MV-4-11 (cell line): ENCODE results near the gene KCTD19.

Source experiments
- DNase-seq: peaks from one replicate; lab custom pipeline; 2025; lab: John Stamatoyannopoulos, UW

Gene KCTD19

DNA sequence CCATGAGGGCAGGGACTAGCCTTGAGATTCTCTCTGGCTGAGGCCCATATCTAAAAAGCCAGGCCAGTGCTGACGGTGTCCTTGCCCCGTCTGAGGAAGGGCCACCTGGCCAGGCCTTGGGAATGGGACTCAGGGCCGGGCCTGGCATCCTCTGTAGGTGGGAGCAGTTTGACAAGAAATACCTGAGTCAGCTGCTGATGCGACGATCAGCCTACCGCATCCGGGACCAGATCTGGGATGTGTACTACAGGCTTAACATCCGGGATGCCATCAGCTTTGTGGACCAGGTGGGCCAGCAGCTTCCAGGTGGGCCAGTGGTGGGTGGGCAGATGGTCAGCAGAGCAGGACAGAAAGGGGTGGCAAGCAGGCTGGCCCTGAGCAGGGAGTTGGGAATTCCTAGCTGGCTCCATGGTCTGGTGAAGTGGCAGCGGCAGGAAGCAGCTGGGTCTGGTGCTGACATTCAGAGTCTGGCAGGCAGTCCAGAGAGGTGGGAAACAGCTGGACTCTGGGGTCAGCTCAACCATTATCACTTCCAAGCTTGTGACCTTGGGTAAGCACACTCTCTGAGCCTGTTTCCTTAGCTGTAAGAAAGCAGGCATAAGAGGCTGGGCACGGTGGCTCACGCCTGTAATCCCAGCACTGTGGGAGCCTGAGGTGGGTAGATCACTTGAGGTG is 68.2 kb downstream of the KCTD19 start:
- DNase-seq = no peak

DNA sequence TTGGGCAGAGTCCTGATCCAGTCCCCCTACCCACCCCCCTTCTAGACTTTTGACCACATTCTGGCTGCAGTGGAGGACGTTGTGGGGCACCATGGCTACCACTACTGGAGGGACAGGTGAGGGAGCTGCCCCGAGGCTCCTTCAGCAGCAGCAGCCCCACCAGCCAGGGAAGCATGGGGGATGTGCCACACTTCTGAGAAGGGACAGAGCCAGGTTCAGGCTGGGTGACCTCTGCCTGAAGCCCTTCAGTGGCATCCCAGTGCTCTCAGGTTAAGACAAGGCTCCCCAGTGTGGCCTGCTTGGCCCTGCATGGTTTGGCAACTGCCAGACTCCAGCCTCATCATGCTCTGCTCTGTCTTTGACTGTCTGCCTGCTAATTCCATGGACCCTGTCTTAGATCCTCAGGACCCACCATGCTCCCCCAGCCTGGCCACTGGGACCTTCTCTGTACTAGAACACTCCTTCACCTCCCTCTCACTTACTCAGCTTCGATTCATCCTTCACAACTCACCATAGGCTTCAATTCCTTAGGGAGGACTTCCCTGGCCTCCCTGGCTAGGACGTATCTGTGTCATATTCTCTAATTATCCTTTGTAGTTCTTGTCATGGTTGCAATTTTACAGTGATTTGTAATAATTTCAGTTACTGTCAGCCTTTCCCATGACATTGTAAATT is 68.9 kb downstream of the KCTD19 start:
- DNase-seq = no peak

DNA sequence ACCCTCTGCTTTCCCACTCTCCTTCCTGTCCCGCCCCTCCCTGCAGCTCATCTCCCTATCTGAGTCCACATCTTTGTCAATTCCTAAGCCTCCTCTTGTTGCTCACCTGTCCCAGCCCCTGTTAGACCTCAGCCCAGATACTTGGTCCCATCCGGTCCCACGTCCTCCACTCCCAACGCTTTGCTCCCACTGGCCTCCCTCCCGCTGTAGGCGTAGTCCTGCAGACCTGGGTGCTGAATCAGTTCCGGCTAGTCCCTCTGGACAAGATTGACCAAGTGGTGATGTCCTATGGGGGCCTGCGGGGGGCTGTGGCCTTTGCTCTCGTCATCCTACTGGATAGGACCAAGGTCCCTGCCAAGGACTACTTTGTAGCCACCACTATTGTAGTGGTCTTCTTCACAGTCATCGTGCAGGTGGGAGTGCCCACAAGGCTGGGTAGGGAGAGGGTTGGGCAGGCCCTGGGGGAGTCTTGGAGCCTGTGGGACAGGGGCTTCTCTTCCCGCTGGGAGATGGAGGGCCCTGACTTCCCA is 69.8 kb downstream of the KCTD19 start:
- DNase-seq = no peak

DNA sequence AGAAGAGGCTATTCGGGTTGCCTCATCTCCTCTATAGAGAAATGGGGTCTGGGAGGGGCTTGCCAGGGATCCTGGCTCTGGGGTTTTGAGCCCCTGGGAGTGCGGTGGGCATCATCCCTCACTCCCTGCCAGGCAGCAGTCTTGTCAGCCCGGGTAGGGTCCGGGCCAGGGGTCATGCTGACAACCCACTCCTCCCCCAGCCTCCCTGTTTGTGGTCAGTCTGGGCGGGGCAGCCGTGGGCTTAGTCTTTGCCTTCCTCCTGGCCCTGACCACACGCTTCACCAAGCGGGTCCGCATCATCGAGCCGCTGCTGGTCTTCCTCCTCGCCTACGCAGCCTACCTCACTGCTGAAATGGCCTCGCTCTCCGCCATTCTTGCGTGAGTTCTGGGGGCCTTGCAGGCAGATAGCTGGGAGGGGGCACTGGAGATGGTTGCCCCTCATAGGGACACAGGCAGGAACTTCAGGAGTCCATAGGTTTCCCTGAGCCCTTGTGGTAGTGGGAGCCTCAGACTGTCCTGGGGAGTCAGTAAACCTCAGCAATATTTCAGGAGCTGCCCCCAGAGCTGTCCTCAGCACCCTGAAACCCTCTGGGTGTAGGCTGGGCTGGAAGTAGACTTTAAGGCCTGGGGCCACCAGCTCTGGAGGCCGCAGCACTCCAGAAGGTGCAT is 70.9 kb downstream of the KCTD19 start:
- DNase-seq = no peak

DNA sequence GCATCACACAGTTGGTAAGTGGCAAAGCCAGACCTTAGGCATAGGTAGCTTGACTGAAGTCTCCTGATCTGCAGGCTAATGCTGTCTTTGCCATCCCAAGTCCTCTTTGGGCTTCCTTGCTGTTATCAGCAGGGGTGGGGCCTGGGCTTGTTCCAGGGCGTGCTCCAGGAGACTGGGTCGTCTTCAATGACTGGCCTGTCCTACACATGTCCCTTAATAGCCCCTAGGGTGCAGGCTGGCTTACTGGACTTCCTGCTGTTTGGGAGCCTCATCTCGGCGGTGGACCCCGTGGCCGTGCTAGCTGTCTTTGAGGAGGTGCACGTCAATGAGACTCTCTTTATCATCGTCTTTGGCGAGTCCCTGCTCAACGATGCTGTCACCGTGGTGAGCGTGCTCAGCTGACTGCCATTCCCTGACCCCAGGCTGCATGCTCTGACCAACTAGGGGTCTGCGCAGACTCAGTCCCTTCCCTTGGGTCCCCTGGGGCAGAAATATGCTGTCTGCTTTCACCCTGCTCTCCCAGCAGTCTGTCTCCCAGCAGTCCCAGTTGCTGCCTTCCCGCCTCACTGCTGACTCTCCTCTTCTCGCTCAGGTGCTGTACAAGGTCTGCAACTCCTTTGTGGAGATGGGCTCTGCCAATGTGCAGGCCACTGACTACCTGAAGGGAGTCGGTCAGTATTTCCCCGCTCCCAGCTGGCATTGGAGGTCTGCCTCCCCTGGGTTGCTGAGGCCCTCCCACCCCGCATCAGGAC is 71.6 kb downstream of the KCTD19 start:
- DNase-seq = no peak

DNA sequence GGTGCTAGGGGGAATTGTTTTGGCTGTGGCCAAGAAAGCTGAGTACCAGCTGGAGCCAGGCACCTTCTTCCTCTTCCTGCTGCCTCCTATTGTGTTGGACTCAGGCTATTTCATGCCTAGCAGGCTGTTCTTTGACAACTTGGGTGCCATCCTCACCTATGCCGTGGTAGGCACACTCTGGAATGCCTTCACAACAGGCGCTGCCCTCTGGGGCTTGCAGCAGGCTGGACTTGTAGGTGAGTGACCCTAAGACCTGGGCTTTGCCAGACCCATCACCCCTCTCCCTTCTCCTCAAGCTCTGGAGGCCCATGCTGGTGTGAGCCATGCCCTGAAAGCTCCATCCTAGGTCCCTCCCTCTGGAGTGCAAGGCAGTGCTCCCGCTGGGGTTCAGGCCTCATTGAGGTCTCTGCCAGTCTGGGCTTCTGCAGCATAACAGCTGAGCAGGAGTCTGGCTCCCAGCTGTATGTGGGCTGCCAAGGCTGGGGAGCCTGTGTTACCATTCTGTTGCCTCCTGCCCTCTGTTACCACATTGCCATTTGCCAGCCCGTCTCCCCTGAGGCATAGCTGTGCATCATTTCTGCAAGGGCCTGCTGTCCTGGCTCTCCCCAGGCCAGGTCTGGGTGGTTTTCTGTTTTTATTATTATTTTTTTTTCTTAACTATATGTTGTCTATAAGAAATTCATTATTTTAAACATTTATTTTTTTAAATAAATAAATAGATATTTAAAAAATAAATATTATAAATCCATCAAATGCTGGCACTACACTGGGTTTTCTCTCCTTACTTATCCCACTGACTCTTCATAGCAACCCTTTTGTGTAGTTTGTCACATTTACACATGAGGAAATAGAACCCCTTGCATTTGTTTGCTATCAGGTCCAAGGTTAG is 73.7 kb downstream of the KCTD19 start:
- no peak for DNase-seq

DNA sequence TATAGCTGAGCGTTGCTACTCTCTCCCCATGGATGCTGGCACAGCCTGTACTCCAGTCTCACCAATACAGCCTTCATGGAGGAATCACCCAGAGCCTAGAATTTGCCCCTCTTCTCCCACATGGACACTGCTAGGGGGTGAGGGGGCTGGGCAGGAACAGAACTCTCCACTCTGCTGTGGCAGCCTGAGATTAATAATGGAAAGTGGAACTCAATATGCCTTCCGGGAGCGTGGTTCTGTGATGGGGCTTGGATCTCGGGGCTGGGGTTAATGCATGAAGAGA is 76.6 kb downstream of the KCTD19 start:
- DNase-seq = no peak

DNA sequence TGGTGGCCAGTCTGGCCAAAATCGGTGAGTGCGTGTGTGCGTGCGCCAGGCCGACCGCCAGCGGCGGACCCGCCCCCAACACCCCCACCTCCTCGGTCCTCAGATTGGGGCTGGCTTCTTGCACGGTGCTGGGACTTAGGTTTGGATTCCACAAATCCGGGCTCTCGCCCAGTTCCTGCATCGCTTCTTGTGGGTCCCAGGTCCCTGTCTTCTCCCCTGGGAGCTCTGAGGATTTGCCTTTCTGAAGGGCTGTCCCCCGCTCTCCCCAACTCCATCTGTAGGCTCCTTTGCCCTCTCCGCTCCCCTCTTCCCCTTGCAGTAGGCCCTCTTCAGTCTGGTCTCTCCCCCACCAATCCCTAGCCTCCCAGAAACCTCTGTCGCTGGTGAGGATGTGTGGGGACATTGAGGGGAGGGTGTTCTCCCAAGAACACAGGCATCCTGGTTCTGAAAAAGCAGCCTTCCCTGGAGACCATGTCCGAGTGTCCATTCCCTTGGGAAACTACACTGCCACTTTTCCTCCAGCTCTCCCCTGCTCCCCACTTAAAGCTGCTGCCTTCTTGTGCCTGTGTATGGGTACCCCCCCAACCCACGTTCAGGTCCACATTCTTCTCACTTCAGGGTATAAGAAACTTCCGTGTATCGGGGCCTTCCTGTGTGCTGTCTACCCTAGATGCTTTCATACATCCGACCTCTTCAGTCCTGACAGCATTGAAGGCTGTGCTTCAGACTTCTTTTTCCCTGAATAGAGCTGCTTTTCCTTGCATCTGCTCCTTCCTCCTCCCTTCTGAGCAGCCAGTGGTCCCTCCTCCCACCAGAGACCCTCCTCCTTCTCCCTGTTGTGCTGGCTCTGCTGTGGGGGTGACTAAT is 77.1 kb downstream of the KCTD19 start:
- DNase-seq = no peak

DNA sequence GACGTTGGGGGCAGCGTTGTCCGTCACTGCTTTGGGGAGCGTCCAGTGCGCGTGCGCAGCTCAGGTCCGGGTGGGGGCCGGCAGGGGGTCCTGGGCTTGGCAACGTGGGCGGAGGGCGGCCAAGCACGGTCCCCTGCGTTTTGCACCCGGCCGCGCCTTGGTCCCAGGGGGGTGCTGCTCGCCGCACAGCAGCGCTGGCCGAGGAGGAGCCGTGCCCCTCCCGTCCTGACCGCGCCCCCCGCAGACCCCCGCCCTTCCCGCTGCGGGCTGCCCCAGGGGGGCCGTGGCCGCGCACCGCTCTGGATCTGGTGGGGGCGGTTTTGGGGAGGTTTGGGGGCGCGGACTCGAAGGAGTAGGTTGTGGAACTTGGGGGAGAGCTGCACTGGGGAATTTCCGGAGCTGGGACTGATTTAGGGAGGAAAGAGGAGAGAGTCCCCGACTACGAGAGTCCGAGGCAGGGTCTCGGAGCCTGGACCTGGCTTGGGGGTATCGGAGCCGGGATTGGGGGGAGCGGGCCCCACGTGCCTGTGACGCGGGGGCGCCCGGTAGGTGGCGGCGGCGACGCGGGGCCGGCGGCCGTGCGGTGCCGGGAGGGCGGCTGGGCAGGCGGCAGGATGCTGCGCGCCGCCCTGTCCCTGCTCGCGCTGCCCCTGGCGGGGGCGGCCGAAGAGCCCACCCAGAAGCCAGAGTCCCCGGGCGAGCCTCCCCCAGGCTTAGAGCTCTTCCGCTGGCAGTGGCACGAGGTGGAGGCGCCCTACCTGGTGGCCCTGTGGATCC is 78.0 kb downstream of the KCTD19 start, which contains the start of gene SLC9A5:
Gene SLC9A5 (plus strand): TSS at position 579 of the 777 bp plus-strand sequence. CDS start 36 bp downstream, at position 615.
- no peak for DNase-seq

DNA sequence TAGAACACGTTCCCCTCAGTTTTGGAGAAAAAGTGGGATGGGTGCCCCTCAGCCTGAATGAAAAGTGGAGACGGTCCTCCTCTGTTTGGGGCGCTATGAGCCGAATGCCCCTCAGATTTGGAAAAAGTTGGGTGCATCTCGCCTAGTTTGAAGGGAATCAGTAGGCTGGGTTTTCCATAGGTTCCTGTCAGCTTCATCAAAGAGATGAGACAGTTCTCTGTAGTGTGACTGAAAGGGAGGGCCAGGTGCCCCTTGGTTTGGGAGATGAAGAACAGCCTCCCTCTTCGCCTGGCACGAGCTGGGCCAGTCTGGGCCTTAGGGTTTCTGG is 78.5 kb downstream of the KCTD19 start:
- DNase-seq = no peak

DNA sequence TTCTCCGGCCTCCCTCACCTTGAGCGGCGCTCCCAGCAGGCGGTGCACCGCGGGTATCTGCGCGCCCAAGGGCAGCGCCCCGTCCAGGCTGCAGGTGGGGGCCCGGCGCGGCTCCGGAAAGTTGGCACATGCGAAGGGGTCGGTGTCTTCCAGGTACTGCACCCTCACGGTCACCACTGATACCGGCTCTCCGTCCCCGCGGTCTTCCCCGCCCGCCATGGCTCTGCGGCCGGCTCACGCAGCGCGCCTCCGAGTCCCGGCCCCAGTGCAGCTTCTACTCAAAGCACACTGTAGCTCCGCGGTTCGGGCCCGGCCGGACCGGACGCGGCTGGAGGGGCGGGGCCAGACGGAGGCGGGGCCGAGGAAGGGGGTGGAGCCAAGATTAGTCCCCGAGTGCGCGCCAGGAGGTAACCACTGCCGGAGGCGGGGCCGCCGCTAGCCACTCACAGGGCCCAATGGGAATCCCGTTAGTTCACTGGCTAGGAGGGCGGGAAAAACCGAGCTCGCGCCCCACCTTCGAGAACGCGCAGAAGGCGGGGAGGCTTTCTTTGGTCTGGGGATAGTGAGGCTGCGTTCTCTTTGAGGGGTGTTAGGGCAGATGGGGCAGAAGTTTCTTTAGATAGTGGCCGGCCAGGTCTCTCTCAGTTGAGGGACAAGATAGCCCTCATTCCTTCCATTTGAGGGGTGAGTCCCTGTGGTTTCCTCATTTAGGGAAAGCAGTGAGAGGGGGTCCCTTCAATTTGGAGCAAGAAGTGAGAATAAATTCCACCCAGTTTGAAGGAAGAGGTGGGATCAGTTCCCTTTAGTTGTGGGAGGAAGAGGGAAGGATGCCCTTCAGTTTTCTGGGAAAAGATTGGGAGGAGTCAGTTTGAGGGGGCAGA is 79.1 kb downstream of the KCTD19 start, which contains the start of gene FHOD1:
Gene FHOD1 (minus strand): TSS at position 290 of the 881 bp plus-strand sequence. CDS start 71 bp downstream, at position 219.
- DNase-seq = peak; percentile 93

DNA sequence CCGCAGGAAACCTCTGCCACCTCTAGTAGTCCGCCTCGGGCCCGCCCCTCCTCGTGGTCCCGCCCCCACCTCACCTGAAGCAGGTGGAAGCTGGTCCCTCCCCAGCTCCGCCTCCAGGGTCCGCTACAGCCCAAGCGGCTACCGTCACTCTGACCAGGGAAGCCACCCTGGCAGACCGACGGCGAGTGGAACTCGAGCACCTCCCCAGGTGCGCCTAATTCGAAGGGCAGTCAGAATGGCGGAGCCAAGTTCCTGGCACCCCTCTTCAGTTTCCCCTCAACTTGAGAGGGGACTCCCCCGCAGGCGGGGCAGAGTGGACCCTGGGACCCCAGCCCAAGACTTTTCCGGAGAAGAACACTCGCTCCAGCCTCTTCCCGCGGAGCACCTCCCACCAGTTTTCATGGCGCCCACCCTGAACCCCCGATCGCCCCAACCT is 79.8 kb downstream of the KCTD19 start:
- DNase-seq = no peak

DNA sequence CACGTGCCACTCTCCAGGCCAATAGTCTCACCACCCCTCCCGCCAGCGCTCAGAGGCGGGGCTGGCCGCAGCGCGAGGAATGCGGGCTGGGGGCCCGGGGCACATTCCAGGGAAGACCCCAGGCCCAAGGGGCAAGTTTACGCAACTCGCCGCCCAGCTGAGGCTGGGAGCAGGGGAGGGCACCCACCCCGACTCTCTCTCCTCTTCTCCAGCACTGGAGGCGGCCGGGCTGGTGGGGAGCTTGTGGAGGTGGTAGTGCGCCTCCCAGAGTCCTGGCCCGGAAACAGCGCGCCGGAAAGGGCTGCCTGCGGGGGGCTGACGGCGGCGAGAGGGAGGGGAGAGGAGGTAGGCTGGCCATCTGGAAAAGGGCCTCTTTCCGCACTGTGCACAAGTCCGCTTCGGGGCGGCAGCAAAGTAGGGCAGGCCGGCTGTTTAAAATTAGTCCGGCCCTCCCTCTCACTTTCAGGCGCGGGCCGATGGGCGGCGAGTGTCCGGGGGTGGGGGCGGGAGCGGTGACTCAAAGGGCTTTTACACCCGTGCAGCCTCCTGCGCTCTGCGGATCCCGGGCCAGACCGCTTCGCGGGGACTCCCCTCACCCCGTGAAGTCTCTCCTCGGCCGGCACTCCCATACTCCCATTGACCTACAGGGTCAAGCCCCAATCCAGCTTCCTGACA is 80.3 kb downstream of the KCTD19 start:
- peak; percentile 56 for DNase-seq

DNA sequence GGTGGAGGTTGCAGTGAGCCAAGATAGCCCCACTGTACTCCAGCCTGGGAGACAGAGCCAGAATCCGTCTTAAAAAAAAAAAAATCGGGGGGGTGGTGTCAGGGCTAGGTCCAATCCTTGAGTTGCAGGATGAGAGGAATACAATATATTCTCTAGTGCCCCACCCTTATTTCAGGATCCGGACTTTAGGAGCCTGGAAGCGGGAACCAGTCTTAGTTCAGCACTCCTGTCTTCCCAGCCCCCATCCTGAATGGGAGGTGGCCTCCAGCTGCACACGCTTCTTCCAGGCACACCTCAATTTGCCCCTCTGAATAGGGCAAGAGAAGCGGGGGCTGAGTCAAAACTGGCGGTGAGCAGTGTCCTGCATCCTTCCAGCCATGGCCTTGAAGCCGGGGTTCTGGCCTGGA is 80.9 kb downstream of the KCTD19 start:
- no peak for DNase-seq

DNA sequence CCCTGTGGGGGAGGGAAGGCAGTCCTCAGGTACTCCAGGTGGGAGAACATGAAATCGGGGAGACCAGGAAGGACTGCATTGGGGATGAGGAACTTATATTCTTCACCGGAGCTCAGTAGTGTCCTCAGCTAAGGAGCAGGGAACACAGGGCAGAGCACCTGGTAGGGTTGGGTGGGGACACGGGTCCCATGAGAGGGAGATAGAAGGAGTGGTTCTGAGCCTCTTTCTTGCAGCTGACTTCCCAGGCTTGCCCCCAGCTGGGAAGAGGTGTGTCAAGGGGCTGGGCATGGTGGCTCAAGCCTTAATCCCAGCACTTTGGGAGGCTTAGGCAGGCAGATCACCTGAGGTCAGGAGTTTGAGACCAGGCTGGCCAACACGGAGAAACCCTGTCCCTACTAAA is 81.4 kb downstream of the KCTD19 start:
- no peak for DNase-seq

DNA sequence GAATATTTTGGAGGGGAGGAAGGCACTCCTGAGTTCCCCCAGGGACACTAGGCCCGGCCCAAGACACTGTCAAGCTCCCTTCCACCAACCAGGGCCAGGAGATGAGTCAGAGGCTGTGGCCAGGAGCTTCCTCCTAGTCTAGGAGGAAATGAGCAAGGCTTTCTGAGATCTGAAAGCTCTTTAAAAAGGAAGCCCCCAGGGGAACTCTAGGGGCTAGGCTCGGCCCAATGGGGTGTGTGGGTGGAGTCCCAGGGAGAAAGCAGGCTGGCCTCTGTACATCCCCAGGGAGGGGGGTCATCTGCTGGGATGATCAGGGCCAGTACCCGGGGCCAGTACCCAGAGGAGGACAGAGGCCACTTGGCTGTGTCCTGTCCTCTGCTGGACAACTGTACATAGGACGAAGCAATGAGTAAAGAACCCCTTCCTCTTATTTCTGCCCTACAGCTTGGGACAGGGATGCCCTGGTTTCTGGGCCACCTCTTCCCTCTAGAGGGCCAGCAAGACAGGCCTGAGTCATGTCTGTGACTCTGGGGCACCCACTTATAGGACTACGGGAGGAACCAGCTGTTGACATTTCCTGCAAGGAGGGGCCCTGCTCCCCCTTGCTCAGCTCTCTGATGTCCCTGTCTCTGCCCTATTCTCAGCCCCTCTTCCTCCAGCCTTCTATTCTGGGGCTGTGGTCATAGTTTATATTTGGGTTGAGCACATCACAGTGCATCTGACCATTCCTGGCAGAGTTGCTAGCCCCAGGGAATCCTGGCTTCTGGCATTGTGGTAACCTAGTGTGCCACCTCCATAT is 82.0 kb downstream of the KCTD19 start:
- peak; percentile 99 for DNase-seq

DNA sequence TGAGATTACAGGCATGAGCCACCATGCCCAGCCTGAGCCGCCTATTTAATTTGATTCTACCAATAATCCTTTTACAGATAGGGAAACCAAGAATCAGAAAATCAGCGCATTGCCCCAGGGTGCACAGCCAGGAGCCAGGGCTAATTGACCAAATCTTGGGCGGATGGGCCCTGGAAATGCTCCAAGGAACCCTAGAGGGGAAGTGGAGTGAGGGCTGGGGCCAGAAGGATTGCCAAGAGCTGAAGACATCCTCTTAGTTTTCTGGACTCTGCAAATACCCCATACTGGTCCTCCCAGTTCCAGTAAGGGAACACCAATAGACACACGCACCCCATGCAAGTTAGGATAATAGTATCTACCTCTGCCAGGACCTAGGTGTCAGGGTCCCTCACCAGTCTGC is 83.1 kb downstream of the KCTD19 start:
- no peak for DNase-seq
